Endothelial cell (in vitro differentiated cells): ENCODE data around the gene NRXN3. TPM values are rescaled to one million over a fixed set of nuclear protein-coding genes. Genes with fewer than 3 reads are reported as not detected.

Experiments used
- DNase-seq: peaks from one replicate; pipeline ENCODE4 v3.0.0; 2021; ENCODE audit warnings: low spot score
- H3K27ac Mint-ChIP-seq: one replicate; pipeline ENCODE4 v1.8.0; 2021; ENCODE audit warnings: mixed read lengths, inconsistent platforms; ENCODE audit not compliant: unreplicated experiment
- H3K27me3 Mint-ChIP-seq: one replicate; pipeline ENCODE4 v1.8.0; 2021; ENCODE audit warnings: mild to moderate bottlenecking, moderate library complexity, mixed read lengths, inconsistent platforms; ENCODE audit not compliant: unreplicated experiment
- H3K36me3 Mint-ChIP-seq: one replicate; pipeline ENCODE4 v1.8.0; 2021; ENCODE audit warnings: mild to moderate bottlenecking, low read depth, mixed read lengths, inconsistent platforms; ENCODE audit not compliant: unreplicated experiment
- H3K4me1 Mint-ChIP-seq: one replicate; pipeline ENCODE4 v1.8.0; 2021; ENCODE audit warnings: mild to moderate bottlenecking, mixed read lengths, inconsistent platforms; ENCODE audit not compliant: unreplicated experiment
- H3K4me3 Mint-ChIP-seq: one replicate; pipeline ENCODE4 v1.8.0; 2021; ENCODE audit warnings: mild to moderate bottlenecking, mixed read lengths, inconsistent platforms; ENCODE audit not compliant: unreplicated experiment
- H3K9me3 Mint-ChIP-seq: one replicate; pipeline ENCODE4 v1.8.0; 2021; ENCODE audit warnings: mixed read lengths, inconsistent platforms; ENCODE audit not compliant: unreplicated experiment
- CTCF ChIP-seq: fragments of 200-600 bp; sonication (generic); IDR thresholded peaks from one replicate; pipeline ENCODE4 v1.5.0; 2021; ENCODE audit warnings: antibody characterized with exemption; ENCODE audit not compliant: unreplicated experiment
- total RNA-seq: library from RNA; stranded (reverse); fragmentation: NEBNext Ultra II Directional; extraction: Animal tissue kit (Norgen Biotek cat#: 25700); gene quantifications from one replicate; pipeline ENCODE4 v1.2.1, GENCODE V29; 2021; ENCODE audit not compliant: unreplicated experiment

NRXN3 gene
- total RNA-seq, 1 donor from 2014 or later: 2.3 TPM

- TF ChIP-seq CTCF: no peak
- Mint-ChIP-seq H3K9me3 (no peaks in the 10 kb centered on the region), H3K36me3 (no peaks in the 10 kb centered on the region), H3K4me1 (peaks cover 7% of the 10 kb centered on the region), H3K4me3 (no peak overlapping the region), H3K27me3 (no peaks in the 10 kb centered on the region), H3K27ac (no peak overlapping the region)
- DNase-seq: no peak
These were observed 1313.6 kb downstream of the NRXN3 start for GRCh38 chr14:79483477-79484388.

- H3K4me3 Mint-ChIP-seq: no peak overlapping the region
- H3K36me3 Mint-ChIP-seq: no peaks in the 10 kb centered on the region
- DNase-seq: no peak
- H3K9me3 Mint-ChIP-seq: no peaks in the 10 kb centered on the region
- H3K27me3 Mint-ChIP-seq: no peaks in the 10 kb centered on the region
- H3K4me1 Mint-ChIP-seq: peaks cover 7% of the 10 kb centered on the region
- no peak for TF ChIP-seq CTCF
- no peak overlapping the region for H3K27ac Mint-ChIP-seq
These were observed 1317.5 kb downstream of the NRXN3 start for GRCh38 chr14:79487632-79488031.

- TF ChIP-seq CTCF: no peak
- H3K4me1 Mint-ChIP-seq: no peaks in the 10 kb centered on the region
- no peak overlapping the region for H3K27ac Mint-ChIP-seq
- no peaks in the 10 kb centered on the region for H3K27me3 Mint-ChIP-seq
- H3K9me3 Mint-ChIP-seq: no peaks in the 10 kb centered on the region
- no peaks in the 10 kb centered on the region for H3K36me3 Mint-ChIP-seq
- no peak overlapping the region for H3K4me3 Mint-ChIP-seq
- DNase-seq: no peak
These were observed 1321.0 kb downstream of the NRXN3 start for GRCh38 chr14:79491161-79491560.

- Mint-ChIP-seq H3K36me3 (no peaks in the 10 kb centered on the region), H3K27ac (no peak overlapping the region), H3K4me1 (no peaks in the 10 kb centered on the region), H3K4me3 (no peak overlapping the region), H3K9me3 (no peaks in the 10 kb centered on the region), H3K27me3 (no peaks in the 10 kb centered on the region)
- TF ChIP-seq CTCF: no peak
- DNase-seq: no peak
These were observed 1323.0 kb downstream of the NRXN3 start for GRCh38 chr14:79493081-79493645.

- no peak overlapping the region for H3K27ac Mint-ChIP-seq
- H3K36me3 Mint-ChIP-seq: no peaks in the 10 kb centered on the region
- no peaks in the 10 kb centered on the region for H3K4me1 Mint-ChIP-seq
- DNase-seq: no peak
- no peaks in the 10 kb centered on the region for H3K9me3 Mint-ChIP-seq
- no peak for TF ChIP-seq CTCF
- H3K27me3 Mint-ChIP-seq: no peaks in the 10 kb centered on the region
- no peak overlapping the region for H3K4me3 Mint-ChIP-seq
These were observed 1326.5 kb downstream of the NRXN3 start for GRCh38 chr14:79496701-79497100.
